HG03135 (cell line): ENCODE data around the gene SELENON.

Source experiments
- ATAC-seq: cut with Tn5 transposase; IDR thresholded peaks from one replicate; pipeline ENCODE4 v1.9.1; 2021; ENCODE audit warnings: mild to moderate bottlenecking, moderate library complexity; ENCODE audit not compliant: unreplicated experiment

The SELENON gene

GRCh38 chr1:25790472-25790871 is 9.5 kb upstream of the SELENON start:
- ATAC-seq = no peak

DNA sequence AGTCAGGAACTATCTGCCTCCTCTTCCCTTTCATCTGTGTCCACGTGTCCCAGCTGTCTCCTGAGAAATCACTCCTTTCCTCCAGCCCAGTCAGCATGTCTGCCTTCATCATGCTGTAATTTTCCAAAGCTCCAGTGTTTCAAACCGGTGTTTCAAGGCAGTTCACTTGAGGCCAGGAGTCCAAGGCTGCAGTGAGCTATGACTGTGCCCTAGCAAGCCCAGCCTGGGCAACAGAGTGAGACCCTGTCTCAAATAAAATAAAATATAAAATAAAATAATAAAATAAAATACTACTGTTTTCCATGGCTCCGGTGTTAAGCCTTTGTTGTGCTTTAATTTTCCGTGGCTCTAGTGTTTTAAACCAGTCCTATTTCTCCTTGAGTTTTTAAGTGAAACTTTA is 7.9 kb upstream of the SELENON start:
- ATAC-seq = no peak

- ATAC-seq = no peak
Measured at GRCh38 chr1:25793585-25794170, 6.3 kb upstream of the SELENON start.

- no peak for ATAC-seq
Measured at GRCh38 chr1:25794325-25794724, 5.7 kb upstream of the SELENON start.

DNA sequence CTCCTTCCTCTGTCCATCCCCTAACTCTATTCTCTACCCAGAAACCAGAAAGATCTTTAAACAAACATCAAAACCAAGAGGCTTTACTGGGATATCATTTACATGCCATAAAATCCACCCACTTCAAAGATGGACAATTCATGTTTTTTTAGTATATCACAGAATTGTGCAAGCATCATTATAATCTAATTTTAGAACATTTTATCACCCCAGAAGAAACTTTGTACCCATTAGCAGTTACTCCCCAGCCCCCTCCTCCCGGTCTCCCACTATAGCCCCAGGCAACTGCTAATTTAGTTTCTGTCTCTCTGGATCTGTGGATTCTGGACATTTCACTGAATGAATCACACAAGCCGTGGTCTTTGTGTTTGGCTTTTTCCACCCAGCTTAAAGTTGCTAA is 4.8 kb upstream of the SELENON start:
- ATAC-seq = no peak

DNA sequence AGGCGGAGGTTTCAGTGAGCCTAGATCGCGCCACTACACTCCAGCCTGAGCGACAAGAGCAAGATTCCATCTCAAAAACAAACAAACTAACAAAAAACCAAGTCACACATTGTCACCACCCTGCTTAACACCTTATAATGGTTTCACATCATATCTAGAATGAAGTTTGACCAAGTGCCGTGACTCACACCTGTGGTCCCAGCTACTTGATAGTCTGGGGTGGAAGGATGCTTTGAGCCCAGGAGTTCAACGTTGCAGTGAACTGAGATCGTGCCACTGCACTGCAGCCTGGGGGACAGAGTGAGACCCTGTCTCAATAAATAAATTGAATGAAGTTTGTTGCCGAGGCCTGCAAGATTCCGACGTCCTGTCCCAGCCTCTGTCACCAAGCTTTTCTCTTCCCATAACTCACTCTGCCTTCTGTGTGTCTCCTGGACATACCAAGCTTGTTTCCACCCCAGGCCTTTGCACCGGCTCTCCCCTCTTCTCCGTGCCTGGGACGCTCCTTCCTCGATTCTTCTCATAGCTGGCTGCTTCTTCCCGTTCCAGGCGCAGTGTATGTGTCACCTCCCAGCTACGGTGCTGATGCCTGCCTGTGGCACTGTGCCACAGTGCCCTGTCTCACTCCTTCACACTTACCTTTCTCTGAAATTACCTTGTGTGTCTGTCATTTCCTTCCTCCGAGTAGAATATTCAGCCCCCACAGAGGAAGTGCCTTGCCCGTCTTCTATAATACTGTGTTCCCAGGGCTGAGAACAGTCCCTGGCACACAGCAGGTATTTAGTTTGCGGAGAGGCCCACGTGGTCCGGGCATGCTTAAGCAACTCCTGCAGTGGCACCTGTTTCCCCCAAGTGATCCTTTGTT is 3.8 kb upstream of the SELENON start:
- no peak for ATAC-seq

GRCh38 chr1:25796811-25797458 is 3.1 kb upstream of the SELENON start:
- ATAC-seq = no peak

DNA sequence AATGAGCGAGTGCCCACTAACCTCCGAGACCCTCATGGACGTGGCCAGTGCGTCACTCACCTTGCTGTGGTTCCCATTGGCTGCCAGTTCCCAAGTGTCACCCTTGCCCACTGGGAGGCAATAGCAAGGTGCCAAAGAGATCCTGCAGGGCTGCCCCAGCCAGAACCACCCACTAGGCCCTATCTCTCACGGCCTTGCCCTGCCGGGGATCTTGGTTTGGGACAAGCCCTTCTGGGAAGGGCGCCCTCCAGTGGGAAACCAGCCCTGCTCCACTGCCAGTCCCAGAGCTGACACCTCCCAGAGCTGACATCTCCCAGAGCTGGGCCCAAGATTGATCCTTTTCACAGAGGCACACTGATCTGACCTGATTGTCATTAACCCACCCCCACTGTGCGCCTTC is 2.1 kb upstream of the SELENON start:
- ATAC-seq = no peak

DNA sequence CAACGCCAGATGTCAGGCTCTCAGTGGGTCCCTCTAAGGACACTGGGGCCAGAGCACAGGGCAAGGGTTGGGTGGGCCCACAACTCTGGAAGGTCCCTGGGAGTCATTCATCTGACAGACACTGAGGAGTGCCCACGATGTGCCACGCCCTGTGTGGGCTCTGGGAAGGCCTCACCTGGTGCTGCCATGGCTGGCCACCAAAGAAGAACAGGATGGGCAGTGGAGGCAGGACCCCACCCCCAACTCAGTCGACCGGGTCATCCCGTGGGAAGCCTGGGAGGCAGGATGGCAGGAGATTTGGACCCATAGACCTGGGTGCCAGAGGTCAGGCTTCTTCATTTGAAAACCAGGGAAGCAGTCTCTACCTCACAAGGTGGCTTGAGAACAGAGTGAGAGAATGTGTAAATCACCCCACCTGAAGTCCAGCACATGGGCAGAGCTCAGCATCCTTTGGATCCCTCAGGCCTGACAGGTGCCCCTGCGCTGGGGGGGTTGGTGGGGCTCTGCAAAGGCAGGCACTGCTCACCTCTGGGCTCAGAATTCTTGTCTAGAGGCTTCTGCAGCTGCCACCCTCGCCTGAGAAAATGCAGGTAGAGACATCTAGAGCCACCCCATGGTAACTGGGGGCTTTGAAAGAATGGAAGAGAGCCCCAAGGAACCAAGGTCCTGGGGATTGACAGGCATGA is 1.2 kb upstream of the SELENON start:
- ATAC-seq = no peak

- no peak for ATAC-seq
Measured at GRCh38 chr1:25799352-25799934, 550 bp upstream of the SELENON start.

DNA sequence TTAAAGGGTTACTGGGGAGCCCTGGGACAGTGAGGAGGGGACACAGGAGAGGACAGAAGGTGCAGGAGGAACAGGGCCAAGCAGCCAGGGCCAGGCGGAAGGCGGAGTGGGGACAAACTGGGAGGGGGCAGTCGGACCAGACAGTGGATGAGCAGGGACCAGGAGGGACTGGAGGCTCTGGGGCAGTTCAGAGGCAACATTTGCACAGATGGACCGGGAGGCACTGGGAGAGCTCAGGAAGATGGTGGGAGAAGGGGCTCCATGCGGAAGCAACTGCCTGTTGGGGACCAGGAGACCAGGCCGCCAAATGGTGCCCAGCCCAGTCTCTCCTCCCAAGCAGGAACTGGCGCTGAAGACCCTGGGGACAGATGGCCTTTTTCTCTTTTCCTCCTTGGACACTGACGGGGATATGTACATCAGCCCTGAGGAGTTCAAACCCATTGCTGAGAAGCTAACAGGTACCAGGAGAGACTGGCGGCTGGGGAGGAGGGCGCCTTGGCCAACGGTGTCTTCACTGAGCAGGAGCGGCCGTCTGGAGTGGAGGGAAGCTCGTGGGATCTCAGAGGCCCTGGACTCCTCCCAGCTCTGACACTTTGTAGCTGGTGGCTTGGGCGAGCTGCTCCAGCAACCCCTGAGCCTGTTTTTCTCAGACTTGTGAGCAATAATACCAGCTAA is 847 bp downstream of the SELENON start:
- no peak for ATAC-seq

GRCh38 chr1:25802915-25803314 is 2.9 kb downstream of the SELENON start:
- no peak for ATAC-seq

GRCh38 chr1:25803368-25803767 is 3.4 kb downstream of the SELENON start:
- ATAC-seq = no peak

DNA sequence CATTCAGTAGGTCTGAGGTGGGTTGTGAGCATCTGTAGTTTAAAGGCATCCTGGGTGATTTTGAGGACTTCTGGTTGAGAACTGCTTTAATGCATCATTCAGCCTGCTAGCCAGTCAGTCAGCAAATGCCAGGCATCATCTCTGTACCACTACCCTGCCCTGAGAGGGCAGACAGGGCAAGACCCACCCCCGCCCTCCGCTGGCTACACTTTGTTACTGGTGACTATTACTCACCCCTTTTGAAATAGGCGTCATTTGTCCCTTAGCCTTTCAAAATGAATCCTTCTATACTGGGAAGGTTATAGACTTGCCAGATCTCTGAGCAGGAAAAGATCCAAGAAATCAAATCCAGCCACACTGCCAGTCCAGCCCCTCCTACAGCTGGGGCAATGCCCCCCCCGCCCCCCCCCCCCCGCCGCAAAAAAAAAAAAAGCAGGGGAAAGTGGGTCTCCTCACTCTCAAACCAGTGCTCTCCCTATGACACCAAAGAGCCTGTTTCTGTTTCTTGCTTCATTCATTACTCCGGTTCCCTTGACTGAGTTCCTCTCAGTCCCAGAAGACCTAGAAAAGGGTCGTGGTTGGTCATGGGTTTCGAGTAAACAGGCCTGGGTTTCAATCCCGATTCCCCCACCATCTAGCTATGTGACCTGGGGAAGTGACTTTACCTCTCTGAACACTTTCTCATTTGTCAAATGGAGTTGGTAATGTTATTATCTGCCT is 4.4 kb downstream of the SELENON start:
- no peak for ATAC-seq

DNA sequence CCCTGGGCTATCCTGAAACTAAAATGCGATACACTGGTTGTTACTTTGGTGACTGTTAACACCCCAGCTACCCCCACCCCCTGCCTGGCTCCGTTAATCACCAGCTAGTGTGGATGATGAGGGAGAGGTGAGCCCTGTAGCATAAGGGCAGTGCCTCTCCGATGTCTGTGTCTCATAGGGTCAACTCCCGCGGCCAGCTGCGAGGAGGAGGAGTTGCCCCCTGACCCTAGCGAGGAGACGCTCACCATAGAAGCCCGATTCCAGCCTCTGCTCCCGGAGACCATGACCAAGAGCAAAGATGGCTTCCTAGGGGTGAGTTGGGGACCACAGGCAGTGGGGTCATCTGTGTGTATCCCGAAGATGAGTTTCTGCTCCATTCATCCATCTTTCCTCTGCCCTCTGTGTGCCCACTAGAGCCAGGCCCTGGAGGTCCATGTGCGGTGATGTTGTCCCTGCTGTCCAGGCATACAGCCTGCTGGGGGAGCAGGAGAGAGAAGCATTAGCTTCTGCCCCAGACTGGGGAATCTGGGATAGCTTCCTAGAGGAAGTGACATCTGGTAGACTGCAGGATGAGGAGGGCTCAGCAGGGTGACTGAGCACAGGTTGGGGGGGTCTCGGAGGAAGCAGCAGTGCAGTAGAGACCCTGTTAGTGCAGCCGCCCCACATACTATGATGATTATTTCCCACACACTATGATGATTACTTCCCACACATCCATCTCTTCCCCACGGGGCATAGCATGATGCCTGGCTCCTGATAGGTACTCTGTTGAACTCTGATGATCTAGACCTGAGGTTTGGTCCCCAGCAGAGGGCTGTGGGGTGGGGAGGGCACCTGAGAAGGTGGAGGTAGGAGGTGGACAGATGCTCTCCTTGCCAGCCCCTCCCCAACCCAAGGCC is 5.2 kb downstream of the SELENON start:
- ATAC-seq = no peak

DNA sequence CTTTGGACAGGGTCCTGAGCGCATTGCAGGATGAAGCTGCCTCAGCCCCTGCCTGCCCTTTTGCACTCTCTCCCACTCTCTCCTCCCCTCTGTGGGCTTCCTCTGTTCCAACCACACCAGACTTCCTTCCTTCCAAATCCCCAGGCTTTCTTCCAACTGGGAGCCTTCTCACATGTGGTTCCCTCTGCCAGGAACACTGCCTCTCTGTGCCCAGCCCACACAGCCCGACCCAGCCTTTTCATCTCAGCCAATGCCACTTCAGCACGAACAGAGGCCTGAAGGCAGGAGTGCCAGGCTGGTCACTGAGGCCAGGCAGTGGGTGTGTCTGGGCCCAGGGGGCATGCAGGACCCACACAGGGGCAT is 5.9 kb downstream of the SELENON start:
- ATAC-seq = no peak

DNA sequence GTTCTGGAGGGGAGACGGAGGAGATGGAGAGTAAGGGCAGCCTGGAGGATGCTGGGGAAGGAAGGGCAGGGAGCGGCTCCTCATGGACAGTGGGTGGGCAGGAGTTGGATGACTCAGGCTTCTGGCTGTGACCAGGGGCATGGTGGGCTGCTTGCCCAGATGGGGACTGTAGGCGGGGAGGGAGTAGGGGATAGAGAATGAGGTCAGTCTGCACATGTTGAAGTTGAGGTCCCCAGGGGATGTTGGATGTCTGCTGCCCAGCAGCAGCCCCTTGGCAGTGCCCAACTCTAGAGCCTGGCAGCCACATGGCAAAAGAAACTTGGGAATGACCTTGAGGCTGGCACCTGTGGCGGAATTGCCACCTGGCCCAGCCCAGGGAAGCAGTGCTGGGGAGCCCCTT is 6.4 kb downstream of the SELENON start:
- no peak for ATAC-seq

- ATAC-seq = no peak
Measured at GRCh38 chr1:25807480-25808390, 7.7 kb downstream of the SELENON start.
